Neural progenitor cell (in vitro differentiated cells): ENCODE data around the gene CHRNA7. TPM values are rescaled to one million over a fixed set of nuclear protein-coding genes. Genes with fewer than 3 reads are reported as not detected.
A peak's percentile ranks its signal among the peaks of the same experiment; 100 is the strongest.

Experiments
- DNase-seq: peaks from one replicate; pipeline ENCODE4 v3.0.0-alpha.2; 2016; ENCODE audit warnings: low spot score
- H2AFZ ChIP-seq: fragments of 200-600 bp; sonication (generic); replicated peaks from 2 replicates; pipeline ENCODE4 v1.6.1; 2016; ENCODE audit warnings: antibody characterized with exemption
- H3F3A ChIP-seq: fragments of 200-600 bp; sonication (generic); 2 replicates; pipeline ENCODE4 v1.6.1; 2016; ENCODE audit warnings: antibody characterized with exemption, low read depth
- H3K27ac ChIP-seq: fragments of 200-600 bp; sonication (generic); 2 replicates; pipeline ENCODE4 v1.5.1; 2016; ENCODE audit warnings: mild to moderate bottlenecking
- H3K27me3 ChIP-seq: fragments of 200-600 bp; sonication (generic); 2 replicates; pipeline ENCODE4 v1.6.1; 2016; ENCODE audit warnings: mild to moderate bottlenecking, moderate library complexity
- H3K36me3 ChIP-seq: fragments of 200-600 bp; sonication (generic); 2 replicates; pipeline ENCODE4 v1.5.1; 2016
- H3K4me1 ChIP-seq: fragments of 200-600 bp; sonication (generic); 2 replicates; pipeline ENCODE4 v1.6.1; 2016; ENCODE audit warnings: mixed run types
- H3K4me2 ChIP-seq: fragments of 200-600 bp; sonication (generic); 2 replicates; pipeline ENCODE4 v1.6.1; 2016
- H3K4me3 ChIP-seq: fragments of 200-600 bp; sonication (generic); 2 replicates; pipeline ENCODE4 v1.5.1; 2016
- H3K79me2 ChIP-seq: fragments of 200-600 bp; sonication (generic); 2 replicates; pipeline ENCODE4 v1.6.1; 2016; ENCODE audit warnings: low read depth
- H3K9ac ChIP-seq: fragments of 200-600 bp; sonication (generic); 2 replicates; pipeline ENCODE4 v1.6.1; 2016
- H3K9me3 ChIP-seq: fragments of 200-600 bp; sonication (generic); 2 replicates; pipeline ENCODE4 v1.5.1; 2016; ENCODE audit warnings: low read depth
- H4K20me1 ChIP-seq: fragments of 200-600 bp; sonication (generic); 2 replicates; pipeline ENCODE4 v1.6.1; 2016; ENCODE audit warnings: low read depth
- H3K27ac Mint-ChIP-seq: 3 replicates; pipeline ENCODE4 v1.8.0; 2021; ENCODE audit warnings: mixed read lengths
- H3K27me3 Mint-ChIP-seq: 2 replicates; pipeline ENCODE4 v1.8.0; 2022; ENCODE audit warnings: low read depth, mild to moderate bottlenecking, inconsistent platforms, moderate library complexity, mixed read lengths; ENCODE audit not compliant: insufficient read depth
- H3K36me3 Mint-ChIP-seq: 3 replicates; pipeline ENCODE4 v1.8.0; 2021; ENCODE audit warnings: mixed read lengths
- H3K4me1 Mint-ChIP-seq: 3 replicates; pipeline ENCODE4 v1.8.0; 2021; ENCODE audit warnings: mixed read lengths
- H3K4me3 Mint-ChIP-seq: 3 replicates; pipeline ENCODE4 v1.8.0; 2021; ENCODE audit warnings: mild to moderate bottlenecking, moderate library complexity, mixed read lengths
- H3K9me3 Mint-ChIP-seq: 3 replicates; pipeline ENCODE4 v1.8.0; 2020; ENCODE audit warnings: mixed read lengths
- CTCF ChIP-seq: fragments of 200-600 bp; sonication (generic); IDR thresholded peaks from 2 replicates; pipeline ENCODE4 v1.5.1; 2017; ENCODE audit warnings: antibody characterized with exemption, mild to moderate bottlenecking
- EZH2 ChIP-seq: fragments of 200-600 bp; sonication (generic); IDR thresholded peaks from 2 replicates; pipeline ENCODE4 v1.6.1; 2017; ENCODE audit warnings: antibody characterized with exemption, mild to moderate bottlenecking, moderate library complexity
- EZH2phosphoT487 ChIP-seq: fragments of 200-600 bp; sonication (generic); IDR thresholded peaks from 2 replicates; pipeline ENCODE4 v1.6.1; 2017; ENCODE audit warnings: antibody characterized with exemption
- total RNA-seq: library from RNA; depleted of rRNA; stranded (reverse); fragments of >200 nt; gene quantifications from 2 replicates; pipeline ENCODE4 v1.2.3, GENCODE V29; 2015; ENCODE audit warnings: low replicate concordance

The CHRNA7 gene
- total RNA-seq, 1 donor from 2014 or later = 14.0 TPM

DNA sequence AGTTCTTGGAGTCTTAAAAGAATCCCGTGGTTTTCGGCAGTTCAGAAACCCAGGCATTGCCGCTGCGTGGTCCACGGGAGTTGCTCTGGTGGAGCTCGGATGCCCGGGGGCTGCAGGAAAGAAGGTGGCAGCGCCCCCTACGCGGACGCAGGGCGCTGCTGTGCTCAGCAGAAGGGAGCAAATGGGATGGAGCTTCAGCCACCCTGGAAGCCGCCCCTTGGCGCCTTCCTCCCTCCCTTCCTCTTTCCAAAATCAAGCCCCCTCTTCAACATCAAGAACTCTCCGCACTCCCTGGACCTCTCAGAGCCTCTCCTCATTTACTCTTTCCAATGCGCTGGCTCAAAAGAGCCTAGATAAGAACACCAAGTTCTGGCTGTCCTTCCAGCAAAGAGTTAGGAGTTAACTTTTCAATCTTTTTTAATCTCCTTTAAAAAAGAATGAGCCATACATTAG is 880 bp upstream of the CHRNA7 start:
- peak overlapping the region; percentile 58 for H3K4me3 ChIP-seq
- peaks cover 15% of the 10 kb centered on the region for H3K27me3 ChIP-seq
- Mint-ChIP-seq H3K27me3 (peaks cover 5% of the 10 kb centered on the region), H3K4me3 (peak overlapping the region; percentile 87), H3K36me3 (peaks cover 2% of the 10 kb centered on the region), H3K9me3 (no peaks in the 10 kb centered on the region), H3K4me1 (peaks cover 13% of the 10 kb centered on the region), H3K27ac (no peak overlapping the region)
- H3K27ac ChIP-seq = no peak overlapping the region
- H2AFZ ChIP-seq = peak overlapping the region; percentile 86
- no peaks in the 10 kb centered on the region for H3K4me1 ChIP-seq
- H3K9ac ChIP-seq = no peak overlapping the region
- H4K20me1 ChIP-seq = no peaks in the 10 kb centered on the region
- H3K36me3 ChIP-seq = no peaks in the 10 kb centered on the region
- TF ChIP-seq CTCF = peak; percentile 55
- TF ChIP-seq EZH2phosphoT487 = peak; percentile 16
- peak; percentile 8 for TF ChIP-seq EZH2
- peaks cover 16% of the 10 kb centered on the region for H3F3A ChIP-seq
- peak; percentile 80 for DNase-seq
- H3K9me3 ChIP-seq = no peaks in the 10 kb centered on the region
- no peaks in the 10 kb centered on the region for H3K79me2 ChIP-seq
- H3K4me2 ChIP-seq = peak overlapping the region; percentile 82

- H3K27me3 Mint-ChIP-seq = peaks cover 5% of the 10 kb centered on the region
- Histone ChIP-seq H3K4me3 (peak overlapping the region; percentile 58), H3K27ac (no peak overlapping the region), H3K9ac (peak overlapping the region; percentile 35), H3K36me3 (no peaks in the 10 kb centered on the region), H3K27me3 (peaks cover 15% of the 10 kb centered on the region), H3K9me3 (no peaks in the 10 kb centered on the region), H3F3A (peaks cover 16% of the 10 kb centered on the region), H3K79me2 (no peaks in the 10 kb centered on the region), H2AFZ (peak overlapping the region; percentile 95), H4K20me1 (no peaks in the 10 kb centered on the region), H3K4me2 (peak overlapping the region; percentile 94), H3K4me1 (no peaks in the 10 kb centered on the region)
- H3K4me3 Mint-ChIP-seq = peak overlapping the region; percentile 88
- DNase-seq = peak; percentile 48
- no peaks in the 10 kb centered on the region for H3K9me3 Mint-ChIP-seq
- peaks cover 2% of the 10 kb centered on the region for H3K36me3 Mint-ChIP-seq
- no peak overlapping the region for H3K27ac Mint-ChIP-seq
- no peak for TF ChIP-seq EZH2phosphoT487
- TF ChIP-seq CTCF = peak; percentile 2
- peaks cover 13% of the 10 kb centered on the region for H3K4me1 Mint-ChIP-seq
Observed at GRCh38 chr15:32030795-32031194, 480 bp downstream of the CHRNA7 start.

GRCh38 chr15:32033186-32033890 is 3.0 kb downstream of the CHRNA7 start:
- Histone ChIP-seq H3K4me1 (no peaks in the 10 kb centered on the region), H4K20me1 (no peaks in the 10 kb centered on the region), H2AFZ (no peak overlapping the region), H3K9me3 (no peaks in the 10 kb centered on the region), H3K79me2 (no peaks in the 10 kb centered on the region), H3K9ac (no peak overlapping the region), H3K36me3 (no peaks in the 10 kb centered on the region), H3K27me3 (peaks cover 15% of the 10 kb centered on the region), H3F3A (peaks cover 15% of the 10 kb centered on the region), H3K4me3 (no peak overlapping the region), H3K4me2 (no peak overlapping the region), H3K27ac (no peak overlapping the region)
- peaks cover 5% of the 10 kb centered on the region for H3K27me3 Mint-ChIP-seq
- TF ChIP-seq EZH2phosphoT487 (no peak), CTCF (no peak), EZH2 (no peak)
- H3K4me1 Mint-ChIP-seq = peaks cover 13% of the 10 kb centered on the region
- H3K9me3 Mint-ChIP-seq = no peaks in the 10 kb centered on the region
- no peak overlapping the region for H3K27ac Mint-ChIP-seq
- DNase-seq = no peak
- peaks cover 2% of the 10 kb centered on the region for H3K36me3 Mint-ChIP-seq
- H3K4me3 Mint-ChIP-seq = no peak overlapping the region
